MCF 10A (cell line): ENCODE measurements around the gene SPRN. TPM values are rescaled to one million over a fixed set of nuclear protein-coding genes. Genes with fewer than 3 reads are reported as not detected.

Experiments used
- BruUV-seq: library from RNA; stranded (reverse); fragments of 400-500 nt; replicated peaks from 2 replicates; lab custom pipeline; 2021; lab: Mats Ljungman, UMichigan
- CTCF ChIA-PET: fragments of 300-600 bp; sonication (Branson Sonifier 250); formaldehyde crosslinking; extraction: SDS; loops from one replicate; lab custom pipeline; 2021; ENCODE audit warnings: antibody characterized with exemption, inconsistent platforms; lab: Yijun Ruan, JAX
- POLR2A ChIA-PET: fragments of 300-600, 350-650 bp; sonication (Branson Sonifier 250); formaldehyde crosslinking; extraction: SDS; loops from one replicate; lab custom pipeline; 2020; ENCODE audit warnings: antibody characterized with exemption, inconsistent platforms; lab: Yijun Ruan, JAX
- DNase-seq: peaks from one replicate; pipeline ENCODE4 v3.0.0-alpha.2; 2018; ENCODE audit not compliant: unreplicated experiment
- H3K27ac Mint-ChIP-seq: one replicate; pipeline ENCODE4 v1.8.0; 2022; ENCODE audit warnings: mild to moderate bottlenecking, low read depth, mixed read lengths; ENCODE audit not compliant: unreplicated experiment
- H3K27me3 Mint-ChIP-seq: one replicate; pipeline ENCODE4 v1.8.0; 2022; ENCODE audit warnings: mixed read lengths; ENCODE audit not compliant: insufficient read depth, unreplicated experiment
- H3K36me3 Mint-ChIP-seq: one replicate; pipeline ENCODE4 v1.8.0; 2022; ENCODE audit warnings: mild to moderate bottlenecking, moderate library complexity, mixed read lengths; ENCODE audit not compliant: insufficient read depth, unreplicated experiment
- H3K4me1 Mint-ChIP-seq: one replicate; pipeline ENCODE4 v1.8.0; 2022; ENCODE audit warnings: mixed read lengths; ENCODE audit not compliant: insufficient read depth, unreplicated experiment
- H3K4me3 Mint-ChIP-seq: one replicate; pipeline ENCODE4 v1.8.0; 2022; ENCODE audit warnings: mild to moderate bottlenecking, moderate library complexity, mixed read lengths; ENCODE audit not compliant: unreplicated experiment
- H3K9me3 Mint-ChIP-seq: one replicate; pipeline ENCODE4 v1.8.0; 2022; ENCODE audit warnings: mixed read lengths; ENCODE audit not compliant: unreplicated experiment
- intact Hi-C: fragments of 100-400 bp; cut with micrococcal nuclease; formaldehyde crosslinking; loops from 2 replicates; pipeline ENCODE4 v1.14.1; 2022
- total RNA-seq: library from RNA; stranded (reverse); gene quantifications from 2 replicates; pipeline ENCODE4 v1.2.3, GENCODE V29; 2022
- TF ChIP-seq, protein P1 (sequence below): fragments of 200-600 bp; IDR thresholded peaks from one replicate; pipeline ENCODE4 v1.8.0; 2022; ENCODE audit warnings: antibody characterized with exemption, mild to moderate bottlenecking; ENCODE audit not compliant: unreplicated experiment

SPRN gene
- total RNA-seq, 1 experiment from 2014 or later = not detected

DNA sequence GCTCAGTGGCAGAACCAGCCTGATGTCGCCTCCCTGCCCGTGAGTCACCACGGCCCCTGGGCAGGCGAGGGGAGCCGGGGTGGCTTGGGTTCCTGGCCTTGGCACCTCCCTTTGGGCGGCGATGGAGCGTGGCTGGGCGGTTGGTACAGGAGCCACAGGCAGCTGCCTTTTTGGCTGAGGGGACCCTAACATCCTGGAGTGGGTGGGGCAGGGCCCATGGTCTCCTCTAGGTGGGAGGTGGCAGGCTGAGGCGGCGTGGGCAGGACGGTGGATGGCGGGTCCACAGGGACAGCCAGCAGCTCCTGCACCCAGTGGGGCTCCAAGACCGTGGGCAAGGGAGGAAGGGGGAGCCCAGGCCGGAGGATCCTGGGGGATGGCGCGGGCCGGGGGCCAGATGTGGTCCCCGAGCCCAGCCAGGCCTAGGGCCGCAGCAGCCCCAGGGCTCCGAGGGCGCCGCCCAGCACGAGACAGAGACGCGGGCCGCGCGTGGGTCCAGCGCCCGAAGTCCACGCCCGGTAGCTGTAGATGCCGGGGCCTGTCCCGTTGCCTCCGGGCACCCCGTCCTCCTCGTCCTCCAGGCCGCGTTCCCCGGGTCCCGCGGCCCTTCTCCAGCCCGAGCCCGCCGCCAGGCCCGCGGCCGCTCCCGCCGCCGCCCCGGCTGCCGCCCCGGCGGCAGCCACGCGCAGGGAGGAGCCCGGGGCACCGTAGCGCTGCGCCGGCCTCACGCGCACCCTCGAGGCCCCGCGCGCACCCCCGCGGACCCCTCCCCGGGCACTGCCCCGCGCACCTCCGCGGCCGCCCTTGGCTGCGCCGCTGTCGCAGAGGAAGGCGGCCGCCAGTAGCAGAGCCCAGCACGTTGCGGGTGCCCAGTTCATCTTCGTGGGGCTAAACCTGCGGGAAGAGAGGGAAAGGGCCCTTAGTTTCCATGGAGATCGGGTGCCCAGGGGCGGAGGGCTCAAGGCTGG lies 1.3 kb downstream of the SPRN start:
- CTCF ChIA-PET = interaction anchor here (0.7 kb wide), 1 partner anchor 12 kb away, joined by 3 read pairs; no protein-coding TSS in a partner anchor
- H3K9me3 Mint-ChIP-seq = no peaks in the 10 kb centered on the region
- intact Hi-C loops = no loop called here
- H3K27ac Mint-ChIP-seq = no peak overlapping the region
- DNase-seq = no peak
- peaks cover 27% of the 10 kb centered on the region for H3K36me3 Mint-ChIP-seq
- TF ChIP-seq, protein P1, sequence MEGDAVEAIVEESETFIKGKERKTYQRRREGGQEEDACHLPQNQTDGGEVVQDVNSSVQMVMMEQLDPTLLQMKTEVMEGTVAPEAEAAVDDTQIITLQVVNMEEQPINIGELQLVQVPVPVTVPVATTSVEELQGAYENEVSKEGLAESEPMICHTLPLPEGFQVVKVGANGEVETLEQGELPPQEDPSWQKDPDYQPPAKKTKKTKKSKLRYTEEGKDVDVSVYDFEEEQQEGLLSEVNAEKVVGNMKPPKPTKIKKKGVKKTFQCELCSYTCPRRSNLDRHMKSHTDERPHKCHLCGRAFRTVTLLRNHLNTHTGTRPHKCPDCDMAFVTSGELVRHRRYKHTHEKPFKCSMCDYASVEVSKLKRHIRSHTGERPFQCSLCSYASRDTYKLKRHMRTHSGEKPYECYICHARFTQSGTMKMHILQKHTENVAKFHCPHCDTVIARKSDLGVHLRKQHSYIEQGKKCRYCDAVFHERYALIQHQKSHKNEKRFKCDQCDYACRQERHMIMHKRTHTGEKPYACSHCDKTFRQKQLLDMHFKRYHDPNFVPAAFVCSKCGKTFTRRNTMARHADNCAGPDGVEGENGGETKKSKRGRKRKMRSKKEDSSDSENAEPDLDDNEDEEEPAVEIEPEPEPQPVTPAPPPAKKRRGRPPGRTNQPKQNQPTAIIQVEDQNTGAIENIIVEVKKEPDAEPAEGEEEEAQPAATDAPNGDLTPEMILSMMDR = no peak
- no peaks in the 10 kb centered on the region for H3K27me3 Mint-ChIP-seq
- no peak overlapping the region for H3K4me3 Mint-ChIP-seq
- BruUV-seq = no TSS peak
- POLR2A ChIA-PET = no interaction called here
- H3K4me1 Mint-ChIP-seq = no peaks in the 10 kb centered on the region

DNA sequence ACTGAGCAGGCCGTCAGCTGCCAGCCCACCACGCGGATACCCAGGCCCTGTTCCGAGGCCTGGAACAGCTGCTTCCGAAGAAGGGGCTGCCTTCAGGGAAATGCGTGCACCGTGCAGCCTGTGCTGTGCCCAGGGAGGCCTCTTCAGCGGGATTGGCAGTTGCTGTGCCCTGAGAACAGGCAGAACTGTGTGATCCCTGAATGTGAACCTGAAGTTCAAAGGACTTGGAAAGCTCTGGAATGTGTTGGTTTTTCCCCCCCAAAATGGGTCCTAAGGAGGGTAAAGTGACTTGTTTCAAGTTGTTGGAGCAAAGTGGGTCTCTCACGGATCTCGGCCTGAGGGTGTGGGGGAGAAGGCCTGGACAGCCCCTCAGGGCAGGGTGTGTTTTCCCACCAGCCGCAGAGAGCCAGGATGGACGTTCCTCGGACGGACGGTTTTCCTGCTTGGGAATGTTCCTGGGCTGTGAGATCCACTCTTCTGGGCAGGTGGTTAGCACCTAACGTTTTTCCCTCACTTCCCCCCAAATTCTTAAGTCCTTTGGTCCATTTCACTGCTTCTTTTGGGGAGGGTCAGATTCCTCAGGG lies 2.1 kb downstream of the SPRN start:
- CTCF ChIA-PET = interaction anchor here (0.7 to 1.6 kb wide), 2 partner anchors 12 to 16 kb away, joined by 3 to 4 read pairs; no protein-coding TSS in a partner anchor
- DNase-seq = no peak
- Mint-ChIP-seq H3K27me3 (no peaks in the 10 kb centered on the region), H3K36me3 (peaks cover 31% of the 10 kb centered on the region), H3K27ac (no peak overlapping the region), H3K4me1 (no peaks in the 10 kb centered on the region), H3K9me3 (no peaks in the 10 kb centered on the region), H3K4me3 (no peak overlapping the region)
- no TSS peak for BruUV-seq
- POLR2A ChIA-PET = interaction anchor here (1.0 kb wide), 1 partner anchor 151 kb away, joined by 3 read pairs; no protein-coding TSS in a partner anchor
- intact Hi-C loops = no loop called here
- TF ChIP-seq, protein P1 = no peak

DNA sequence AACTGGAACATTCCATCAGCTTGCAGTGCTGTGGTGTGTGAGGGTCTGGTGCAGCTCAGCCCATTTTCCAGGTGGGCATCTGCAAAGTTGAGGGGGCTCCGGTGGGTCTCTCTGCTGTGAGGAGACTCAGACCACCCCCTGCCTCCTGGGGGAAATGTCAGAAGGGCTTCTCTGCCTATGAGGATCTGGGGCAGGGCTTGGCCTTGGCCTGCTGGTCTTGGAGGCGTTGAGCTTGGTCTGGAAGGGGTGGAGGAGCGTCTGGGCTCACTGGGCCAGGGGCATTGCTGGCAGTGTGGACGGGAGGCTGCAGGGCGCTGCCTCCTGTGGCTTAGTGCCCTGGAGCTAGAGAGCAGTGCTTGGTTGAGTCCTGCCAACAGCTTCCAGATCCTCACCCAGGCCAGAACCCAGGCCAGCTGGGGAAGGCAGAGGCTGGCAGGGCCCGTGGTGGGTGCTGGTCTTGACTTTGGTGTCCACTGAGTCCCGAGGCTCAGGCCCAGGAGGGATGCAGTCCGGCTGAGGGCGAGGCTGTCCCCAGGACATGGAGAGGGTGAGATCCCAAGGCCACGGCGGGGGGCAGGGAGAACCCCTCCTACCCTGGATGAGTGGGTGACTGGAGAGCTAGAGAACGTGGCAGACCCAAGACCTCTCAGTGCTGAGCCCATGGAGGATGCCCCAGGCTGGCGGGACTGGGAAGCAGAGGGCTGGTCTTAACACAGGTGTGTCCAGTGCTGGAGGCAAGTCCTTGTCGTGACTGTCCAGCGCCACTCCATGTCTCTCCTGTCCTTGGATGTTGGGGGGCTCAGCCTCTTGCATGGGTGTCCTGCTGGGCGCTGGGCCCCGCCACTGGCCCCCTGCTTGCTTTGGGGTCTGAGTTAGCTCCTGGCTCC lies 2.8 kb downstream of the SPRN start:
- Mint-ChIP-seq H3K4me1 (no peaks in the 10 kb centered on the region), H3K9me3 (no peaks in the 10 kb centered on the region), H3K36me3 (peaks cover 31% of the 10 kb centered on the region), H3K27me3 (no peaks in the 10 kb centered on the region), H3K4me3 (no peak overlapping the region), H3K27ac (no peak overlapping the region)
- POLR2A ChIA-PET = interaction anchor here (1.0 kb wide), 1 partner anchor 152 kb away, joined by 3 read pairs; no protein-coding TSS in a partner anchor
- intact Hi-C loops = no loop called here
- CTCF ChIA-PET = interaction anchor here (1.6 kb wide), 1 partner anchor 17 kb away, joined by 4 read pairs; no protein-coding TSS in a partner anchor
- no peak for DNase-seq
- TF ChIP-seq, protein P1 = no peak
- BruUV-seq = no TSS peak
